ENCODE measurements around the gene TADA3.

TADA3 gene

DNA sequence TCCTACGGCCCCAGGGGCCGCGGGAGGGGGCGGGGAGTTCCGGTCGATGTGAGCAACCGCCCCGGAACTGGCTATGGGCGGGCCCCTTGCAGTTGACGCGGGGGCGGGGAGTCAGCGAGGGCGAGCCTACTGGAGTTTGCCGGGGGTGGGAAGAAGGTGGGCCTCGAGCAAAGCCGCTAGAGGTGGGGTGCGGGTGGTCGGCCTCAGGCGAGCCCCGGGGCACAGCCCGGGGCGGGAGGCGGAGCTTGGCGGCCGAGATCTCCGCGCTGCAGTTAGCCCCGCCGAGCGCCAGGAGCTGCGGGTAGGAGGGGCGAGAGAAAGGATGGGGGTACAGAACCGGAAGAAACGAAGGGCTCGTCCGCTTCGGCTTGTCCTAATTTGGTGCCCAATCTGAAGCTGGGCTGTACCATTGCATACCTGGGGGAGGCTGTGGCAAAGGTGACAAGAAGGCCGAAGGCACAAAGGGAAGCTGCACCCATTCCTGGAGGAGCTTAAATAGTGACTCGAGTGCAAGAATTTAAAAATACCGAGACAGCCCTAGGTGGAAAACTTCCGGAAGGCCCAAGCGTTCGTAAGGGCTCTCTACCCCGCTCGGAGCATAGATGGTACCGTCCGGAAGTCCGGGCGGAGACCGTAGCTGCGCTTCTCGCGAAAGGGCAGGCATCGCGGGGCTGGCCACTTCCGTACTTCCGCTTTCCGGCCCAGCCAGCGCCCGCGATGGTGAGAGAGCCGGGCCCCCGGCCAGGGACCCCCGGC lies at the start of gene TADA3, which contains the start of gene ARPC4:
Gene TADA3 (minus strand): TSS at position 69 of the 756 bp plus-strand sequence. CDS start 1,007 bp downstream, outside the sequence.
Gene ARPC4 (plus strand): TSS at position 678 of the 756 bp plus-strand sequence. CDS start 40 bp downstream, at position 718.
- peak; percentile 94 for DNase-seq

DNA sequence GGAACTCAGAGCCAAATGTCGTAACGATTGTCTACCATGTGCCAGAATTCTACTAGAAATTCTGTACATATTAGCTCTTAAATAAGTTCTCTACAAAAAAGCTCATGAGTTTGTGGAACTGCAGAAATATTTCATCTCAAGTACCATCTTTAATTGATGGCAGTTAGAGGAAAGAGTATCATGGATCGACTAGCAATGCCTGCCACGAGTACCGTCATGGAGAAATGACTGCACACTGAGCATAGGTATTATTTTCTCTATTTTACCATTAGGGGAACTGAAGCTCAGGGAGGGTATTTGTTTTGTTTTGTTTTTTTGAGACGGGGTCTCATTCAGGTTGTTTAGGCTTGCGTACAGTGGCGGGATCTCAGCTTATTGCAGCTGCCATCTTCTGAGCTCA lies 48.7 kb upstream of the TADA3 start:
- DNase-seq = no peak

DNA sequence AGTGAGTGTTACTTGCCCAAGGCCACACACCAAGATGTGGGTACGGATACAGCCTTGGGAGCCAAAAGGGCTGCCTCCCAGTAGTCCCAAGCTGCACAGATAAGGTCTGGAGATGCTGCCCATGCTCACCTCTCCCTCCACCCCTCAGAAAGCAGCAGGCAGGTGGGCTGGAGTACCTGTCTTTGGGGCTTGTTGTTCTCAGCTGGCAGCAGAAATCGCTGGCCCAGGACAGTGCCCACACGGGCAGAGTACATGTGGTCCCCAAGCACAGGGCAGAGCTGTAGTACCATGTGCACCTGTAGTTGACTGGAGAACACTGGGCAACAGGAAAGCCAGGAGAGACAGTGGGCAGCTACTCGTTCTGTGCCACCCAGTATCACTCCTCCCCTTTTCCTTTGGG lies 46.6 kb upstream of the TADA3 start:
- DNase-seq = no peak

DNA sequence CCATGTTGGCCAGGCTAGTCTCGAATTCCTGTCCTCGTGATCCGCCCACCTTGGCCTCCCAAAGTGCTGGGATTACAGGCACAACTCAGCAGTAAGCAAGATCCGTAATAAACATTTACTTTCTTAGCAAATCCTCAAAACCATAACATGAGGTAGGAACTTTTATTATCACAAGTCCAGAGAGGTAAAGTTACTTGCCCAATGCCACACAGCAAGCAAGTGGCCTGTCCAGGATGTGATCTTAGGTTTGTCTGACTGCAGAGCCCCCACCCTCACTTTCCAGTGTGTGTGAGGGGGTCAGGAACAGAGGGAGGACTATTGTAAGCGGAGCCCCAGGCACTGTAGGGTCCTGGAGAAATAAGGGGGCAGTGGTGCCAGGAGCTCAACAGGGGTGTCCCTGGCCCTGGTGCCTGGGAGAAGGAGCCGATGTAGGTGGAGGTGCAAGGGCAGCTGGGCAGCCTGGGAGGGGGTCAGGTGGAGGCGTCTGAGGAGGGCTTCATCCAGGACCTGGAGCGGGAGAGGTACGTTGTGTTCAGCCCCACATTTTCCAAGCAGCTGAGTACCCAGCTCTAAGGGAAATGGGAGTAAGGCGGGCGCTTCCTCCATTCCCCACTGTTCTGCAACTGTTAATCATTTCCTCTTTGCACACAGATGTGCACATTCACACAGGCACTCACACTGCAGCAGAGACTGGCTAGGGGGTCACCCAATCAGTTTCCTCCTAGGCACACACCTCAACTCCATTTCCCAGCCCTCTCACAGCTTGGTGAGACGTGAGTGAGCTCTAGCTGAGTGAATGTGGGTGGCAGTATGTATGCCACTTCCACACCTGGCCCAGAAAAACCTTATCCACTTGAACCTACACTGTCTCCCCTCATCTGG lies 45.7 kb upstream of the TADA3 start:
- DNase-seq = no peak

DNA sequence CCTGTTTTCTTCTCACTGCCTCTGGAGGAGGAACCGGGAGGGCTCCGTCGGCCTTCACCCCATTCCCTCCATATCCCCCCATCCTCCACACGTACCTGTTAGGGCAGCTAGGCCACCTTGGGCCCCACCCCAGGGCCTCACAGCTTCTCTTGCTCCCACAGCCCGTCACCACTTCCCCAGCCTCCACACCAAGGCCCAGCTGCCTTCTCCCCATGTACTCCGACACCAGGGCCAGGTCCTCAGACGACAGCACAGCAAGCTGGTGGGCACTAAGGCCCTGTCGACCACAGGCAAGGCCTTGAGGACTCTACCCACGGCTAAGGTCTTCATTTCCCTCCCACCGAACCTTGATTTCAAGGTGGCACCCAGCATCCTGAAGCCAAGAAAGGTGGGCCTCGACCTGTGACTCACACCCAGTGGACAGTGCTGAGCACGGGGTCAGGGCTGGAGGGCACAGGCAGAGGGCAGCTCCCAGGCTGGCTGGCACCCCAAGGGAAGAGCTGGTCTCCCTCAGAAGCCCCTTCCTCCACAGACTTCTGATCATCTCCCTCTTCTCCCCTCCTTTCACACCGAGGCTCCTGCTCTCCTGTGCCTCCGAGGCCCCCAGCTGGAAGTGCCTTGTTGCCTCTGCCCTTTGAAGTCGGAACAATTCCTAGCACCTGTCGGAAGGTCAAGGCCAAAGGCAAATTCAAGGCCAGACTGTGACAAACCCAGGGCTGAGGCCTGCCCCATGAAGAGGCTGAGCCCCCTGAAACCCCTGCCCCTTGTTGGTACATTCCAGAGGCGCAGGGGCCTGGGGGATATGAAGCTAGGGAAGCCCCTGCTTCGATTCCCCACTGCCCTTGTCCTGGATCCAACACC lies 42.5 kb upstream of the TADA3 start:
- no peak for DNase-seq

- DNase-seq = no peak
Observed at GRCh38 chr3:9833078-9833477, 40.8 kb upstream of the TADA3 start.

- DNase-seq = no peak
Observed at GRCh38 chr3:9831253-9831652, 39.0 kb upstream of the TADA3 start.

- DNase-seq = no peak
Observed at GRCh38 chr3:9828801-9829755, 36.8 kb upstream of the TADA3 start.

DNA sequence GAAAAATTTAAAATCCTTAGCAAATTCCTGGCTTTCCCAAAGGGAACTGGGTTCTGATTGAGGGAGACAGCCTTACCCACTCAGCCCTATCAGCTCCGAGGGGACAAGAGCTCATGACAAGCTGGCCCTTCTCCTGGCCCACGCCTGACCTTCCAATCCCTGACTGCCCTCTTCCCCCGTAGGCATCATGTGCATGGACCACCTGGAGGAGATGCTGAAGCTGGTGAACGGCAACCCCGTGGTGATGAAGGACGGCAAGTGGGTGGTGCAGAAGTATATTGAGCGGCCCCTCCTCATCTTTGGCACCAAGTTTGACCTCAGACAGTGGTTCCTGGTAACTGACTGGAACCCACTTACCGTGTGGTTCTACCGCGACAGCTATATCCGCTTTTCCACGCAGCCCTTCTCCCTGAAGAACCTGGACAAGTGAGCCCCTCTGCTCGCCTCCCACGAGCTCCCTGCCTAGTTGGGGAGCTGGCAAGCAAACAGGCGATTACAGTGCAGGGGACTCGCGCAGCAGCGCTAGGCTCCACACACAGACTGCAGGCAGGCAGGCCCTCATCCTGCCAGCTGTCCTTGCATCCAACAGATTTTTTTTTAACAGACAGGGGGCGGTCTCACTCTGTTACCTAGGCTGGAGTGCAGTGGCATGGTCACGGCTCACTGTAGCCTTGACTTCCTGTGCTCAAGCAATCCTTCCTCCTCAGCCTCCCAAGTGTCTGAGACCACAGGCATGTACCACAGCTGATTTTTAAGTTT lies 34.7 kb upstream of the TADA3 start:
- DNase-seq = peak; percentile 48

- no peak for DNase-seq
Observed at GRCh38 chr3:9825451-9826040, 33.3 kb upstream of the TADA3 start.

- DNase-seq = no peak
Observed at GRCh38 chr3:9820946-9821345, 28.7 kb upstream of the TADA3 start.

GRCh38 chr3:9820543-9820942 lies 28.3 kb upstream of the TADA3 start:
- no peak for DNase-seq

GRCh38 chr3:9818666-9819335 lies 26.5 kb upstream of the TADA3 start:
- no peak for DNase-seq

- no peak for DNase-seq
Observed at GRCh38 chr3:9817436-9817835, 25.2 kb upstream of the TADA3 start.

DNA sequence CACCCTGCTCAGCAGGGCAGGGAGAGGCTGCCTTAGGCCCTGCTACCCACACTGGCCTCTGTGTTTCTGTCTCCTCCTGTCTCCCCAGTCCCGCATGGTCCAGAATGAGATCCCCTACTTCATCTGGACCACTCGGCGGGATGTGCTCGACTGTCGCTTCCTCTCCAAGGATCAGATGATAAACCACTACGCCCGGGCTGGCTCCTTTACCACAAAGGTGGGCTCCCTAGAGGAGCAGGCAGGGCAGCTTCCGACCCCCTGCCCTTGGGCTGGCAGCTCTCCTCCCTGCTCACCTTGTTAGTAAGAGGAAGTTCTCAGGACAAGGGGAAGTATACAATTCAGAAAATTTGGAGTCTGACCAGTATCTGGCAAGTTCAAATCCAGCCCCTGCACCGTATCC lies 23.7 kb upstream of the TADA3 start:
- no peak for DNase-seq

DNA sequence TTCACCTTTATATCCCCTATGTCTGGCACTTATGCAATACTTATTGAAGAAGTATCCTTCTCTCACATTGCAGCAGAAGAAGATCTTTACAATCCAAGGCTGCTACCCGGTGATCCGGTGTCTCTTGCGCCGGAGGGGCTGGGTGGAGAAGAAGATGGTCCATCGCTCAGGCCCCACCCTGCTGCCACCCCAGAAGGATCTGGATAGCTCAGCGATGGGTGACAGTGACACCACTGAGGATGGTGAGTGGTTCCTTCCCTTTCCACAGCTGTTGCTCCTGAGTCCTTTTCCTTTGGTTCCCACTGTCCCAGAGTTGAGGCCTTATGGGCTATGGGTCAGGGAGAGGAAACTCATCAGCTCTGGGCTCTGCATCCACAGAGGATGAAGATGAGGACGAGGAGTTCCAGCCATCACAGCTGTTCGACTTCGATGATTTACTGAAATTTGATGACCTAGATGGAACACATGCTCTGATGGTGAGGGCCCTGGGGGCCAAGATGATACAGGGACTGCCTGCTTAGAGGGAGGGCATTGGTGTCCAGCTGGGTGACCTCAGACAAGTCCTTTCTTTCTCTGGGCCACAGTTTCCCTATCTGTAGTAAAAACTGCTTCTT lies 20.7 kb upstream of the TADA3 start:
- DNase-seq = no peak

- no peak for DNase-seq
Observed at GRCh38 chr3:9810846-9811245, 18.6 kb upstream of the TADA3 start.

GRCh38 chr3:9810433-9810770 lies 18.1 kb upstream of the TADA3 start:
- DNase-seq = no peak

- DNase-seq = peak; percentile 49
Observed at GRCh38 chr3:9809615-9810432, 17.6 kb upstream of the TADA3 start, which contains the start of gene TTLL3. Gene TTLL3, plus strand, starts transcription at chr3:9810262. Its CDS starts 400 bp downstream, at chr3:9810662.
